Activated effector memory CD4-positive, alpha-beta T cell treated with Interleukin-2 at 50 U/mL for 16 hours (primary cell): ENCODE results near the gene SHROOM1.
A peak's percentile ranks its signal among the peaks of the same experiment; 100 is the strongest.
"Not testable (repeated sequence)": the region's sequence is repeated elsewhere in the genome, so short reads cannot be mapped to it uniquely, and the experiment has no call there.

Experiments used
- DNase-seq: peaks from one replicate; pipeline ENCODE4 v3.0.0-alpha.2; 2020

SHROOM1 gene

DNA sequence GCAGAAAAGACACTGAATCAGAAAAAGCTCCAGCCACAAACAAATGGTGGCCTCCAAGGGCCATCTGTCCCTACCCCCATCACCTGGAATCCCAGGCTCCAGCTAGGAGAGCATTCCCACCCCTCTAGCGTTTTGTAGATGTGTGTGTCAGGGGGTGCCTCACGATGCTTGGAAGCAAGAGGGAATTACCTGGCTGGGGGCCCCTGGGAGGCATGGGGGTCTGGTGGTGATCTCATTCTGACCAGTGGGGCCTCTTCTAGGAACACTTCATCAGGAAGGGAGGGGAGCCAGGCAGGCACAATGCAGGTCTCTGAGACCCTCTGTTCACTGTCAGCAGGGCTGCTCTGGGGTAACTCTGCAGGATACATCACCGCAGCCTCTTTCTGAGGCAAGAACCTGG, 6.0 kb downstream of the SHROOM1 start:
- DNase-seq, result no peak

DNA sequence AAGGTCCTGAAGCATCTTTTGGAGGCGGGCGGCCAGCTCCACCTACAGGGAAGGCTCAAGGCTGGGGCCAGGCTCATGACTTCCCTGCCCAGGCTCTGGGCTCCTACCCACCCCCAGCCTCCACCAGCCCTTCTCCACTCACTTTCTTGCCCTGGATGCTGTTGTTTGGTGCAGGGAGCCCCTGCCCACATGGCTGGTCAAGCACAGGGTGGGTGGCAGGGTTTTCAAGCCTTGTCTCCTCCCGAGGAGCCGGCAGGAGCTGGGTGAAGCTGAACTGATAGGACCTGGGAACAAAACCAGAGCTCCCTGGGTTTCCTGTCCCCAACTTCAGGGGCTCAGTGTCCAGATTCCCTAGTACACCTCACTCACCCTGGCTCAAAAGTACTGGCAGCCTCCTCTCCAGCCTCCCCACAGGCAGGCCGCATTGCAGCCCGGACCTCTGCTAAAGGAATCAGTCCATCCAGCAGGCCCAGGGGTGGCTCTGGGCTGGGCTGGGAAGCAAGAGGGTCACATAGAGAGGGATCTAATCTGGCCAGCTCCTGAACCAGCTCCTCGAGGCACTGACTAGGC, 6.9 kb downstream of the SHROOM1 start:
- no peak for DNase-seq

DNA sequence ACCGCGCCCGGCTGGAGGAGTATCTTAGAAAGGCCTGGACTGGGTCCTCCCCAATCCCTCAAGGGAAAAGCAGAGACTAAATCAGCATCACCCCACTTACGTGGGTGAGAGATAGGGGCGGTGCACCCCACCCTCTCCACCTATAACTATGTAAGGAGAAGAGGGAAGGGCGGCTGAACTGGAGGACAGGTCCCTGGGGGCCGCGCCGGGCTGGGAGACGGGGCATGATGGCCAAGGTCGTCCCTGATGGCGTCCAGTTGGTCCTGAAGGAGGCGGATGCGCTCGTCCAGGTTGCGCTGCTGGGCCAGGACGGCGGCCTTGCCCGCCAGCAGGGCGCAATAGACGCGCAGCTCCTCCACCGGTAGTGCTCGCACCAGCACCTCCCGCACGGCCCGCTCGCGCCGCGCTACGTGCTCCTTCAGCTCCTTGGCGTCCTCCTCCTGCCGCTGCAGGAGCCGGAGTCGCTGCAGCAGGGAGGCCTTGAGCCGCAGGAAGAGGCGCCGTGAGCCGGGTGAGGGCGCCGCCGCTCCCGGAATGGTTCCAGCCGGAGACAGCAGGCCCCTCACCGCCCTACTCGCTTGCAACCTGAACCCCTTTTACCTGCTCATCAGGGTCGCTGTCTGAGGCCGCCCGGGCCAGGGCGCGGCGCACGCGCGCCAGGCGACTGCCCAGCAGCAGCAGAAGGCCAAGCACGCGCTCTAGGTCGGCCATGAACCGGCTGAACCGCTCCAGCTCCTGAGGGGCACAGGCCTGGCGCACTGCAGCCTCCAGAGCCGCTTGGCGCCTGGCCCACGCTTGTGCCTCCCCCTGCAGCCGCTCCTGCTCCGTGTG, 7.6 kb downstream of the SHROOM1 start:
- no peak for DNase-seq

DNA sequence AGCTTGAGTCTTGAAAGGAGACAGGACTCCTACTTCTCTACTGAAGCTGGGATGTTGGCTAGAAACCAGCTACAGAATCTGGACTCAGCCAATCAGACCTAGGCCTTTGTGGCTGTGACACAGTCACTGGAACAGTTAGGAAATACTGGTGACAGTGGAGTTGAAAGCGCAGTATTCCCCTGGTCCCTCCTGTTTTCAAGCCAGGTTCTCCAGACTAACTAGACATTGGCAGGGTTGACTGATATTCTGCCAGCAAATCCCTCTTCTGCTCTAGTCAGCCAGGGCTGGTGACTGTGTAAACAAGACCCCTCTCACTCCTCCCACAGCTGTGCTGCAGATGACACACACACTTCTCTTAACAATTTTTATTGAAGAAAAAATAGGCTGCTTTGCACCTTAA, 8.7 kb downstream of the SHROOM1 start:
- no peak for DNase-seq

DNA sequence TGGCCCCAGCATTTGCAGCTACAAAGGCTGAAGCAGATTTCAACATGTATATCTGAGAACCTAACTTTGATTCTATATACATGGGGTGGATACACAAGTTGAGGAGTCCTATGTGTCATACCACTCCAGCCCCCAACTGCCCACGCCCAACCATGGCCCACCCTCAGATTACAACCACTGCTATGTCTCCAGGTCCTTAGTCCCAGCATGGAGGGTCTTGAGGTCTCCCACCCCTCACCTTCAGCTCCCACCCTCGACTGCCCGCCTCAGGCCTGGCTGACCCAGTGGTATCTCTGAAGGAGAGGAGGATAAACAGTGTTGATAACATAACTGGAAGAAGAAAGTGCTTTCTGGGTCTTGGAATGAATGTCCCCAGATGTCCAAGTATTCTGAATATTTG, 9.1 kb downstream of the SHROOM1 start:
- no peak for DNase-seq

DNA sequence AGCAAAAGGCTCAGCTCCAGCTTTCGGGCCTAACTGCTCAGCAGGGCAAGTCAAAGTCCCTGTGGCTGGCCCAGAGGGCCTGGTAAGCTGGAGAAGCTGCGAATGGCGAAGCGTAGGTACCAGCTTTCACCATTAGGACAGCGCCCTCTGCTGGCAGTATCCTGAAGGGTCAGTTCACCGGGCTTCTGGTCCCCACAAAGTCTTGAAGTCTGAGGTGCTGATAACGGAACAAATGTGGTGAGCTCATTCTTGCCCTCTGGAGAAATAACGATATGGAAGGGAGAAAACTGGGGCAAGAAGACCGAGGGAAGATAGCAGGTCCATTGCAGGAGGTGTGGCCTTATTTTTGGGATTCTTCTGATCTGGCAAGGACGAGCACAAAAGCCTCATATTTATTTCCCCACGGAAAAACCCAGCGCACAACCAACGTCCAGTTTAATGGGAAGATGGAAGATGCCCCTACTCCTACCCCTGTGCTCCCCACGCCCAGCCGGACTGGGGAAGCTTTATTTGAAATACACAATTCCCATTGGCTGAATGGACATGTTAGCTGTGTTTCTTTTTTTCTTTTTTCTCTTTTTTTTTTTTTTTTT, 10.2 kb downstream of the SHROOM1 start:
- DNase-seq, result peak; percentile 77

DNA sequence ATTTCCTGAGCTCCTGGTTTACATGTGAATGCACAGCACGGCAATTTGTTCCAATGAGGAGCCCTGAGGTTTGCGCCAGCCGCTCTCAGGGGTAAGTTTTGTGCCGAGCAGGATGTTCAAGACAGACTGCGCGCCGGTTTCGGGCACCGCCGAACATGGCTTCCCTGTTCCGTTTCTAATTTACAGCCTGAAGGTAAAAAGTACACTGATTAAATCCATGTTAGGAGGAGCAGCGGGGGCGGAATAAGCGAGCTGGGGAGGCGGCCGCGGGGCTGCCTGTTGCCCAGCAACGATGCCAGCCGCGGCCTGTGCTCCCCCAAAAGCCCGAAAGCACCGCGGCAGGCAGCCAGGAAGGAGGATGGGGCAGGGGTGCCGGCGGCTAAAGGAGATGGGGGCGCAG, 11.0 kb downstream of the SHROOM1 start:
- DNase-seq, result no peak

DNA sequence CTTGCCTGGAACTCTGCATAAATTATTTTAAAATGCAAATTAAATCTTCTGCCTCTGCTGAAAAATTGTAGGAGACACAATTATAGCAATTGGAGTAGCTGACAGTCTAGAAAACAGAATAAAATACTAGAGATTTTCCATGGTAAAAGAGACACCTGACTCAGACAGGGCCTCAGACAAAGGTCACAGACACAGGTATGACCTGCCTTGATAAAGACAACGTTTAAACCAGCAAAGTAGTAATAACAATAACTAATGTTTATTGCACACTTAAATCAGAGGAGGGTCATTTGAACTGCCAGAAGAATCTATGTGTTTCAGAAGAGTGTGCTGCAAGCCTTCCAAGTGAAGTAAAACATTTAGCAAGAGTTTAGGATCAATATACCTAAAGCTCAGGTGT, 13.4 kb downstream of the SHROOM1 start:
- no peak for DNase-seq

DNA sequence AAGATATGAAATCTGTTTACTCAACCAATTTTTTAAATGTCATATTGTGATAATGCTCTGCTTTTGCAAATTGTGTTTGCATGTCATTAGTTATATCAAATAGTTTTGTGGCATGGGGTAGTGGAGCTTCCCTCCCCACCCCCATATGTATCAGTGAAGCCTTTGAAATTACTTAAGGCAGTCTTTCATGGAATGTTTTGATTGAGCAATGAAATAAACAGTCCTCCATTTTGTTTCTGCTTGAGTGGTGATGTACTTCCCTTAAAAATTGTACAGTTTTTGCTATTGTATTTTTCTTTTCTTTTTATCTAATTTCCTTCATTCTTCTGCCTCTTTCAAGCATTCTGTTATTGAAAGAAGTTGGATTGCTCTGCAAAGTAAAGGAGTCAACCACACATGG, 13.9 kb downstream of the SHROOM1 start:
- no peak for DNase-seq

DNA sequence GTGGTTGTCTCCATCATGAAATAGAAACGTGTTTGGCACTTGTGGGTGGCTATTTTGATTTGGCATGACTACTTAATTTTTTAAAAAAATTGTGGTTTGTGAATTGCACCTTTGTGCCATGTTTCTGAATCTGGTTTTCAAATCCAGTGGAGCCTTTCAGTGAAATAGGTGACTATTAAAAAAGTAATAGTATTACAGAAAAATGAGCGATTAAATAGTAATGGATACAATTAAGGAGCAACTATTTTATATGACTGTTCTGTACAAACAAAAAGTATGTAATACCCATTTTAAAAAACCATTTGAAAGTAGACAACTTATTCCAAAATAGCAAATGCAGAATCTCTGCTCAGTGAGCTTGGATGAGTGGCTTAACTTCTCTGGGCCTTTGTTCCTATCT, 14.4 kb downstream of the SHROOM1 start:
- no peak for DNase-seq

DNA sequence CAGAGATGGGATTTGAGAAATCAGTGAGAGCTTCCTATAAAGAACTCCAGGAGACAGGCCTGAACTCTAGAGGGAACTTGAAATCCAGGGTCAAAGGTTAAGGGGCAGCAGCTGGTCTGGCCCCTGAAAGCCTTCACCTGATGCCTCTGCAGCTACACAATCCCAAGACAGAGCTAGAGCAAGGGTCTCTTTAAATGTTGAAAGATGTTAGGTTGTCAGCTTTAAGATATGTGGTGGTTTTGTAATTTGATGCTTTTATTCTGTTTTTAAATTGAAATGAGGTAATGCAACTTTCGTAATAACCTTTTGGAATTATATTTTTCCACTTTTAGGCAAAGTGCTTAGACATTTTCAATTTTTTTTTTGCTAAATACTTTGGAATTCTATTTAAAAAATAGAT, 15.0 kb downstream of the SHROOM1 start:
- DNase-seq, result no peak

DNA sequence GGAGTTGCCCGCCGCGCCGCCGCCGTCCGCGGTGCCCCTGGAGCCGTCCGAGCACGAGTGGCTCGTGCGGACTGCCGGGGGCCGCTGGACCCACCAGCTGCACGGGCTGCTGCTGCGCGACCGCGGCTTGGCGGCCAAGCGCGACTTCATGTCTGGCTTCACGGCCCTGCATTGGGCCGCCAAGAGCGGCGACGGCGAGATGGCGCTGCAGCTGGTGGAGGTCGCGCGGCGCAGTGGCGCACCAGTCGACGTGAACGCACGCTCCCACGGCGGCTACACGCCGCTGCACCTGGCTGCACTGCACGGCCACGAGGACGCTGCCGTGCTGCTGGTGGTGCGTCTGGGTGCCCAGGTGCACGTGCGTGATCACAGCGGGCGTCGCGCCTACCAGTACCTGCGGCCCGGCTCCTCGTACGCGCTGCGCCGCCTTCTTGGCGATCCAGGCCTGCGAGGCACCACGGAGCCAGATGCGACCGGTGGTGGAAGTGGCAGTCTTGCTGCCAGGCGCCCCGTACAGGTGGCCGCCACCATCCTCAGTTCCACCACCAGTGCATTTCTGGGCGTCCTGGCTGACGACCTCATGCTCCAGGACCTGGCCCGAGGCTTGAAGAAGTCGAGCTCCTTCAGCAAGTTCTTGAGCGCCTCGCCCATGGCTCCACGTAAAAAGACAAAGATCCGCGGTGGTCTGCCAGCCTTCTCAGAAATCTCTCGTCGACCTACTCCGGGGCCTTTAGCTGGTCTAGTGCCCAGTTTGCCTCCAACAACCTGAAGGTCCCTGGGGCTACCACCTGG, 15.7 kb downstream of the SHROOM1 start:
- no peak for DNase-seq

DNA sequence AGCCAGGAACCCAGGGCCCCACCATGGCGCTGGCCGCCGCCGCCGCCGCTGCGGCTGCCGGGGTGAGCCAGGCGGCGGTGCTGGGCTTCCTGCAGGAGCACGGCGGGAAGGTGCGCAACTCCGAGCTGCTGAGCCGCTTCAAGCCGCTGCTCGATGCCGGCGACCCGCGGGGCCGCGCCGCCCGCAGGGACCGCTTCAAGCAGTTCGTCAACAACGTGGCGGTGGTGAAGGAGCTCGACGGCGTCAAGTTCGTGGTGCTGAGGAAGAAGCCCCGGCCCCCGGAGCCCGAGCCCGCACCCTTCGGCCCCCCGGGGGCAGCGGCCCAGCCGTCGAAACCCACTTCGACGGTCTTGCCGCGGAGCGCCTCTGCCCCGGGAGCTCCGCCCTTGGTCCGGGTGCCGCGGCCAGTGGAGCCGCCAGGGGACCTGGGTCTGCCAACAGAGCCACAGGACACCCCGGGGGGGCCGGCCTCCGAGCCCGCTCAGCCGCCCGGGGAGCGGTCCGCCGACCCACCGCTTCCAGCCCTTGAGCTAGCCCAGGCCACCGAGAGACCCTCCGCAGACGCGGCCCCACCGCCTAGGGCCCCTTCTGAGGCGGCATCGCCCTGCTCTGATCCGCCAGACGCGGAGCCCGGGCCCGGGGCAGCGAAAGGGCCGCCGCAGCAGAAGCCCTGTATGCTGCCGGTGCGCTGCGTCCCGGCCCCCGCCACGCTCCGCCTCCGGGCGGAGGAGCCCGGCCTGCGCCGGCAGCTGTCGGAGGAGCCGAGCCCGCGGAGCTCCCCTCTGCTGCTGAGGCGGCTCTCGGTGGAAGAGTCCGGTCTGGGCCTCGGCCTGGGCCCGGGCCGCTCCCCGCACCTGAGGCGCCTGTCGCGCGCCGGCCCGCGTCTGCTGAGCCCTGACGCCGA, 16.6 kb downstream of the SHROOM1 start:
- DNase-seq, result no peak

DNA sequence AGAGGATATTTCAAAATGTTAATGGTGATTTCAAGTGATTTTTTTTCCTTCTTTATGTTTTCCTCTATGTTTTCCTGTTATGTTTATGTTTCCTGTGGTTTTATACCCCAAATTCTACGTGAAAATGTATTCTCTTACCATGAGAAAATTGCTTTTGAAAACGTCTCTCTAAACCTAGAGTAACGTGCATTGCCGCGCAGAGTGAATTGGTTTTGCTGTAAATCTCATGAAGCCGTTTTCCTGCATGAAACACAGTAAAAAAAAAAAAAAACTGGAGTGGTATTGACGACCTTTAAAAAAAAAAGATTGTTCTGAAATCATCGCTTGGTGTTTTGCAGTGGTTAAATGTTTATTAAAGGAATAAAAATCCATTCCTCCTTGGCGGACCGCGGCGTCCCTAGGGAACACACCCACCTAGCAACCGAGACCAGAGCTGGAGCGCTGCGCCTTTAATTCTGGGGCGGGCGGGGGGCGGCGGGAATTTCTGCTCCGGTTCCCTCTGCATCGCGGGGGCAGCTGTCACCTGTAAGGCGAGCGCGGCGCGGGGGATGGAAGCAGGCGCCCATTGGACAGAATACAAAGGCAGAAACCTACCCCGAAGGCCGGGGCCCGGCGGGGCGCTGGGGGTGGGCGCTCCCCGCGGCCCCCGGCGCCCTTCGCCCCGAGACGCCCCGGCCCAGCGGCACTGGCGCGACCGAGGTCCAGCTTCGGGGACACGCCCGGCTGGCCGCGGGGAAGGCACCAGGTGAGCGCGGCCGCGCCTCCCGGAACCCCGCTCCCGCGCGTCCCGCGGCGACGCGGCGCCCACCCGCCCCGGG, 17.5 kb downstream of the SHROOM1 start, which contains the start of gene SOWAHA:
Gene SOWAHA (plus strand): TSS at position 522 of the 818 bp plus-strand sequence. CDS start 320 bp downstream, outside the sequence.
- DNase-seq, result no peak

DNA sequence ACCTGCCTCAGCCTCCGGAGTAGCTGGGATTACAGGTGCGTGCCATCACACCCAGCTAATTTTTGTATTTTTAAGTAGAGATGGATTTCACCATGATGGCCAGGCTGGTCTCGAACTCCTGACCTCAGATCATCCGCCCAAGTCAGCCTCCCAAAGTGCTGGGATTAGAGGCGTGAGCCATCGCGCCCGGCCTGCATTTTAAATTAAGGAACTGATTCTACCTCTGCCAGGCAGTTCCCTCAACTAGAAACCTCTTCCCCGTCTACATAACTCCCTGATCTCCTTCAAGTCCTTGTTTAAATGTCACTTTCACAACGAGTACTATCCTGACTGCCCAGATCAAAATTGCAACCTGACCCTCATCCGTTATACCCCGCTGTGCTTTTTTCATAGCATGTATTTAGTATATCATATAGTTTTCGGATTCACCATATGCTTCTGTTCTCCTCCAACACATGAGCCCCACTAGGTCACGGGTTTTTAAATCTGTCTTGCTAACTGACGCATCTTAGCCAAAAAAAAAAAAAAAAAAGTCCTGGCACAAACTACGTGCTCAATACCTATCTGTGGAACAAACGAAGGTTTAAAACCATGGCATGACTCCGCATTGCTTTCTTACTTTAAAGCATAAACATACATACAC, 18.2 kb downstream of the SHROOM1 start:
- no peak for DNase-seq

DNA sequence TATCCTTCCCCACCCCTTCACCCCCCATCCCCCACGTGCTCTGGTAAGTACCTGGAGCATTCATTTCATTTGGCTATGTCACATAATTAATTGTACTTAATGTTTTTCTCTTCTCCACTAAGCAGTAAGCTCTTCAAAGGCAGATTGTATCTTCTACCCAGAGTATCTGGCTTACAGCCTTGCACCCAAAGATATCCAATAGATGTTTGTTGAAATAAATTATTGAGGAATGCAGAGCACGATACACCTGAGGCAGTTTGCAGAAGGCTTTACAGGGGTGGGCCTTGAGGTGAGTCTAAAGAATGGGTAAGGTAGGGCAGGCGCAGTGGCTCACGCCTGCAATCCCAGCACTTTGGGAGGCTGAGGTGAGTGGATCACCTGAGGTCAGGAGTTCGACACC, 19.8 kb downstream of the SHROOM1 start:
- DNase-seq, result no peak

DNA sequence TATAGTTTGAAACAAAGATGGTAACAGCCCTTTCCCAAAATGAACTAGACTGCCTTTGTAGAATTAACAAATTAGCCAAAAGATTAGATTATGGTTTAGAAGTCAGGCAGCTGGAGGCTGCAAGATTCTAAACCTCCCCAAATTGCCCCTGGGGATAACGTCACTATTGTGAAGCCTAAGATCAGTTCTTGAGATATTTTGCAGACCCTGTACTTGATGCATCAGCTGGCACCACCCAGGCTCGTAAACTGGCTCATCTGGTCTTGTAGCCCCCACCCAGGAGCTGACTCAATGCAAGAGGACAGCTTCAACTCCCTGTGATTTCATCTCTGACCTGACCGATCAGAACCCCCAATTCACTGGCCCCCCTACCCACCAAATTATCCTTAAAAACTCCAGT, 21.6 kb downstream of the SHROOM1 start:
- no peak for DNase-seq

DNA sequence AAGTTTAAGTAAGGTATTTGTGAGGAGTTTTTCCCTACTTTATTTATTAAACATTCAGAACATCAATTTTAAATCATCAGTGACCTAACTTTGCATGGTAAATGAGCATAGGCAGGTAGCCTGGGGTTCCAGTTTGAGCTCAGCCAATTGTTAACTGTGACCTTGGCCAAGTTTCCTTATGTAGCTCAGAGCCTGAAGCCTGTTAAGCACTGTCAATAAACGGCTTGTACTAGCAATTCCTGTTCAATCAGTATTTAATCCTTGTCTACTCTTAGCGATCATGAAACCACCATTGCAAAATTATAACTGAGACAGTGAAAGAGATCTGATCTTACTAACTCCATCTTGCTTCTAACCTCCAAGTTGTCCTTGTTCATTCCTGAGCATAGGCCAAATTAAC, 22.0 kb downstream of the SHROOM1 start:
- no peak for DNase-seq

DNA sequence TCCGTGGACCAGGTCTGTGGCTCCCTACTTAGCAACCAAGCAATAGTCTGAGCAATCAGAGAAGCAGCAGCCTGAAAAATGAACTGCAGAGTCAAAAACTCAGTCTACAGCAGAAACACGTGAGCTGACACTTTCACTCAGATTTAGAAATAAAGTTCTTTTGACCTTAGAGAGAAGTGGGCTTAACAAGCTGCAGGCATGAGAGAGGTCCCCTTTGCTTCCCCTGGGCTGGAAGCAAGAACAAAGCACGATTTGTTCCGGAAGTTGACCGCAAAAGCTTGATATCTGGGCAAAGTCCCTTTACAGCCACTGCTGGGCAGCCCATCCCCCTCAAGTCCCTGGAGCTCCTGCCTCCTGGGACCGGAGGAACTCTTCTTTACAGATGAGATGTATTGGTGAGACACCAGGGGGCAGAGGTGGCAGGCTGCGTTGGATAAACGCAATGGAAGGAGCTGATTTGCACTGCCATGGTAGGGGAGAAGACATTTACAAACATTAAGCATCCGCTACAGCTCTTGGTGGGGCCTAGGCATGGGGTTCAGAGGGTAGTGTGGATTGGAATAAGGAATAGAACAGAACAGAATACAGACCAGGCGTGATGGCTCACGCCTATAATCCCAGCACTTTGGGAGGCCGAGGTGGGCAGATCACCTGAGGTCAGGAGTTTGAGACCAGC, 23.1 kb downstream of the SHROOM1 start:
- DNase-seq, result no peak

DNA sequence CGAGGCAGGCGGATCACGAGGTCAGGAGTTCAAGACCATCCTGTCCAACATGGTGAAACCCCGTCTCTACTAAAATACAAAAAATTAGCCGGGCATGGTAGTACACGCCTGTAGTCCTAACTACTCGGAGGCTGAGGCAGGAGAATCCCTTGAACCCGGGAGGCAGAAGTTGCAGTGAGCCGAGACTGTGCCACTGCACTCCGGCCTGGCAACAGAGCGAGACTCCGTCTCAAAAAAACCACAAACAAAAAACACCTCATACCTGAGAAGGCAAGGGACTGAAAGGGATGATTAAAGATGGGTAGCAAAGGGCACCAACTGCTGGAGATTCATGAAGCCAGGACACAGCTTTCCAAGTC, 23.7 kb downstream of the SHROOM1 start:
- DNase-seq, result not testable (repeated sequence)
